Spleen (tissue), 11 donors: ENCODE data around the gene PLA2G4D. TPM values are rescaled to one million over a fixed set of nuclear protein-coding genes. Genes with fewer than 3 reads are reported as not detected.

Experiments
- DNase-seq: peaks from one replicate; pipeline ENCODE4 v3.0.0-alpha.2; 2020
- H3K27ac ChIP-seq, 8 donors: fragments of 200-600 bp; sonication (generic) in 7 of 8; 1 replicate in 4 of 8; 2 replicates in 4 of 8; pipeline versions ENCODE4 v1.5.0 to v1.8.0; 2016 to 2021; ENCODE audit warnings: inconsistent platforms in 4 of 8, mild to moderate bottlenecking in 4 of 8, moderate library complexity in 1 of 8
- H3K27me3 ChIP-seq, 7 donors: fragments of 200-600 bp; sonication (generic) in 6 of 7; replicated peaks in 1 of 7; 1 replicate in 4 of 7; 2 replicates in 3 of 7; pipeline versions ENCODE4 v1.5.0 to v1.8.0; 2016 to 2021; ENCODE audit warnings: inconsistent platforms in 3 of 7, mild to moderate bottlenecking in 1 of 7
- H3K36me3 ChIP-seq, 6 donors: fragments of 200-600 bp; sonication (generic) in 5 of 6; 1 replicate in 4 of 6; 2 replicates in 2 of 6; pipeline versions ENCODE4 v1.5.0 to v1.8.0; 2016 to 2021; ENCODE audit warnings: inconsistent platforms in 2 of 6
- H3K4me1 ChIP-seq, 6 donors: fragments of 200-600 bp; sonication (generic) in 5 of 6; 1 replicate in 3 of 6; 2 replicates in 3 of 6; pipeline versions ENCODE4 v1.5.0 to v1.8.0; 2016 to 2021; ENCODE audit warnings: inconsistent platforms in 3 of 6
- H3K4me3 ChIP-seq, 8 donors: fragments of 200-600 bp; sonication (generic) in 7 of 8; 1 replicate in 4 of 8; 2 replicates in 4 of 8; pipeline versions ENCODE4 v1.5.0 to v1.8.0; 2016 to 2021; ENCODE audit warnings: inconsistent platforms in 4 of 8, mild to moderate bottlenecking in 4 of 8, moderate library complexity in 2 of 8
- H3K9me3 ChIP-seq, 8 donors: fragments of 200-600 bp; sonication (generic) in 7 of 8; 1 replicate in 4 of 8; 2 replicates in 4 of 8; pipeline versions ENCODE4 v1.5.0 to v1.8.0; 2016 to 2021; ENCODE audit warnings: inconsistent platforms in 4 of 8
- CTCF ChIP-seq, 11 experiments: fragments of 200-600 bp in 7 of 11; fragments of 450-650 bp in 4 of 11; sonication (generic) in 4 of 11; IDR thresholded peaks in 8 of 11; conservative IDR thresholded peaks in 3 of 11; 1 replicate in 7 of 11; 2 replicates in 4 of 11; pipeline versions ENCODE4 v1.4.0 to v1.8.0; 2016 to 2021; ENCODE audit warnings: antibody characterized with exemption in 11 of 11, inconsistent platforms in 4 of 11, mild to moderate bottlenecking in 1 of 11
- POLR2A ChIP-seq, 3 donors: fragments of 450-650 bp; IDR thresholded peaks; one replicate each; pipeline ENCODE4 v1.5.1; 2017; ENCODE audit warnings: antibody characterized with exemption in 3 of 3, mild to moderate bottlenecking in 1 of 3
- POLR2AphosphoS5 ChIP-seq, 3 donors: sonication (generic); formaldehyde crosslinking; IDR thresholded peaks; one replicate each; pipeline ENCODE4 v1.5.1; 2017; ENCODE audit warnings: antibody characterized with exemption in 3 of 3
- WGBS, 5 donors: extraction: QIAGEN DNeasy Blood & Tissue Kit in 3 of 5; methylation state at CpG; one replicate each; pipeline versions ENCODE4 v1.1.5 to v1.1.7; 2013 to 2018; 5-methylcytosine and 5-hydroxymethylcytosine counted together
- intact Hi-C: fragments of 100-400 bp; cut with DNase I; formaldehyde crosslinking; loops from one replicate; pipeline ENCODE4 v1.15.0; 2023; ENCODE audit warnings: low total_unique reads
- polyA plus RNA-seq, 3 donors: library from polyadenylated mRNA; stranded (reverse); fragments of 200-250 nt; gene quantifications; one replicate each; pipeline ENCODE4 v1.2.1, GENCODE V29; 2013
- total RNA-seq, 7 donors: library from RNA; depleted of rRNA in 3 of 7; stranded (reverse); fragments of >200 nt in 3 of 7; fragmentation: NEBNext Ultra II Directional in 4 of 7; extraction: Animal tissue kit (Norgen Biotek cat#: 25700) in 4 of 7; gene quantifications; one replicate each; pipeline versions ENCODE4 v1.1.0 to v1.2.1, GENCODE V29; 2016 to 2021
- donor health status: healthy with polysubstance abuse.
- donor health status: DM: no; HTN: no; CAD: no; lungs with moderate emphysema.
- donor health status: DM: no; HTN: no; CAD: no.
- donor health status: Bipolar disorder and iron deficiency.
- donor health status: healthy.
- donor health status: DM: no; HTN: no; CAD: no.
- donor health status: DM: yes; HTN: yes; CAD: no.

Gene PLA2G4D
- total and polyA plus RNA-seq, 10 donors: not detected

GRCh38 chr15:42128476-42128875, 34.1 kb upstream of the PLA2G4D start:
- TF ChIP-seq POLR2A (IDR thresholded peaks at IDR 0.05): no peak
- no peak for TF ChIP-seq POLR2AphosphoS5 (IDR thresholded peaks at IDR 0.05)
- no peak for TF ChIP-seq CTCF (IDR thresholded peaks at IDR 0.05 in 8 of 11, conservative IDR thresholded peaks at IDR 0.05 in 3 of 11)
- Histone ChIP-seq H3K4me3 (no peak overlapping the region), H3K27ac (no peak overlapping the region), H3K9me3 (no peaks in the 10 kb centered on the region), H3K36me3 (no peaks in the 10 kb centered on the region), H3K27me3 (peaks cover 0 to 27% (median 0%) of the 10 kb centered on the region in 7 donors), H3K4me1 (no peaks in the 10 kb centered on the region)
- WGBS, 5 donors: 64 to 84% (median 75%) methylated on average over 6 of the region's 6 CpGs
- intact Hi-C loops: no loop called here
- DNase-seq: no peak

GRCh38 chr15:42123546-42123945, 29.2 kb upstream of the PLA2G4D start:
- peaks cover 0 to 5% (median 0%) of the 10 kb centered on the region in 6 donors for H3K4me1 ChIP-seq
- intact Hi-C loops: no loop called here
- H3K36me3 ChIP-seq: no peaks in the 10 kb centered on the region
- no peaks in the 10 kb centered on the region for H3K9me3 ChIP-seq
- no peak overlapping the region for H3K27ac ChIP-seq
- TF ChIP-seq POLR2AphosphoS5 (IDR thresholded peaks at IDR 0.05): no peak
- TF ChIP-seq POLR2A (IDR thresholded peaks at IDR 0.05): no peak
- TF ChIP-seq CTCF (IDR thresholded peaks at IDR 0.05 in 8 of 11, conservative IDR thresholded peaks at IDR 0.05 in 3 of 11): no peak
- no peak for DNase-seq
- WGBS, 5 donors: 76 to 91% (median 89%) methylated on average over 3 of the region's 3 CpGs; no CpG with 5 or more reads in 1 of the 5 donors
- H3K4me3 ChIP-seq: no peak overlapping the region
- peaks cover 0 to 10% (median 0%) of the 10 kb centered on the region in 7 donors for H3K27me3 ChIP-seq

GRCh38 chr15:42121682-42122081, 27.3 kb upstream of the PLA2G4D start:
- H3K9me3 ChIP-seq: no peaks in the 10 kb centered on the region
- H3K4me1 ChIP-seq: peaks cover 0 to 5% (median 0%) of the 10 kb centered on the region in 6 donors
- no peaks in the 10 kb centered on the region for H3K36me3 ChIP-seq
- intact Hi-C loops: no loop called here
- WGBS, 5 donors: 21 to 65% (median 44%) methylated on average over 1 to 2 of the region's 2 CpGs
- no peak for TF ChIP-seq POLR2A (IDR thresholded peaks at IDR 0.05)
- no peak for TF ChIP-seq POLR2AphosphoS5 (IDR thresholded peaks at IDR 0.05)
- TF ChIP-seq CTCF (IDR thresholded peaks at IDR 0.05 in 8 of 11, conservative IDR thresholded peaks at IDR 0.05 in 3 of 11): no peak
- DNase-seq: no peak
- H3K27me3 ChIP-seq: no peaks in the 10 kb centered on the region
- no peak overlapping the region for H3K27ac ChIP-seq
- H3K4me3 ChIP-seq: no peak overlapping the region

- intact Hi-C loops: no loop called here
- H3K36me3 ChIP-seq: no peaks in the 10 kb centered on the region
- no peak overlapping the region for H3K27ac ChIP-seq
- no peak for DNase-seq
- no peak overlapping the region for H3K4me3 ChIP-seq
- H3K27me3 ChIP-seq: no peaks in the 10 kb centered on the region
- 61 to 83% (median 74%) methylated on average over 6 of the region's 6 CpGs for WGBS, 5 donors
- H3K4me1 ChIP-seq: peaks cover 0 to 5% (median 0%) of the 10 kb centered on the region in 6 donors
- H3K9me3 ChIP-seq: peaks cover 0 to 5% (median 0%) of the 10 kb centered on the region in 8 donors
- no peak for TF ChIP-seq CTCF (IDR thresholded peaks at IDR 0.05 in 8 of 11, conservative IDR thresholded peaks at IDR 0.05 in 3 of 11)
- TF ChIP-seq POLR2AphosphoS5 (IDR thresholded peaks at IDR 0.05): no peak
- no peak for TF ChIP-seq POLR2A (IDR thresholded peaks at IDR 0.05)
Measured at GRCh38 chr15:42121021-42121420, 26.7 kb upstream of the PLA2G4D start.
